Pericardium fibroblast (primary cell): ENCODE results near the gene ZIC2. TPM values are rescaled to one million over a fixed set of nuclear protein-coding genes. Genes with fewer than 3 reads are reported as not detected.

Experiments
- total RNA-seq: library from RNA; depleted of rRNA; stranded (reverse); fragments of >200 nt; gene quantifications from 2 replicates; pipeline ENCODE4 v1.2.3, GENCODE V29; 2015

ZIC2 gene
- total RNA-seq: not detected in 2 replicates

GRCh38 chr13:99981735-99982035 is at the start of gene ZIC2:
TSS of gene ZIC2 (plus strand) at chr13:99981784. CDS start at chr13:99982065, 281 bp downstream.

DNA sequence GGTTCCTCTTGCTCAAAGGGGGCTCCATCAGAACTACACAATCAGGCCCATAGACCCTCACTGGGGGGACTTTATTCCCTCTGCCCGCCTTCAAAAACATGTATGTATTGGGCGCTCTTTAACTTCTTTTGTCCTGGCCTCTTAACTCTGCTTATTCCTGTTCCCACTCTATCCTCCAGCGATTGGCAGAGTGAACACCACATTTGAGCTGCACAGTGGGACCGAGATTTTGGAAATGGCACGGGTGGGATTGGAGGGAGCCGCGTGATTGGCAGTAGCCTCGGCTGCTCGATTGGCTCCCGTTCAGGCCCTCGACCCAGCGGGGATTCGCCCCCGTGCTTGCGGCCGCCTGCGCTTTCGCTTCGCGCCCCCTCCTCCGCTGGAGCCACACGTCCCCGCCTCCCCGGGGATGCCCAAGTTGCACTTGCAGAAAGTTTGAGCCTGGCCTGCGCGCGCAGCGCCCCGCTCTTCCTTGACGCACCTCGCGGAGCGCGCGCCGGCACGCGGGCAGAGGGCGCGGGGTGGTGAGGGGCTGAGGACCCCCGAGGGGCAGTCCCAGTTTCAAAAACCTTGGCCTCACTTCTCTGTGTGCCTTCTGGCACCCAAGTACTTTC is 9.9 kb upstream of the ZIC2 start, which contains the start of gene ZIC5:
Gene ZIC5 (minus strand): TSS at position 192 of the 614 bp plus-strand sequence. CDS start 164 bp downstream, at position 28.

Other genes starting within 250 kb of the ZIC2 start
- not detected in 2 replicates for gene ZIC5, start 10.0 kb upstream of the ZIC2 start, total RNA-seq
- gene PCCA, start 107.3 kb downstream of the ZIC2 start, total RNA-seq: 19.2 and 26.0 TPM in 2 replicates